Tibial nerve (tissue), 3 donors: ENCODE measurements around the gene VSIG8.

Experiments used
- CTCF ChIP-seq, 5 experiments: fragments of 200-600 bp in 3 of 5; fragments of 450-650 bp in 2 of 5; sonication (generic) in 3 of 5; IDR thresholded peaks; one replicate each; pipeline ENCODE4 v1.5.1; 2016 to 2019; ENCODE audit warnings: antibody characterized with exemption in 5 of 5, mild to moderate bottlenecking in 3 of 5, moderate library complexity in 2 of 5
- POLR2A ChIP-seq, 2 donors: fragments of 450-650 bp; IDR thresholded peaks; one replicate each; pipeline ENCODE4 v1.6.1; 2017; ENCODE audit warnings: antibody characterized with exemption in 2 of 2, mild to moderate bottlenecking in 2 of 2, moderate library complexity in 2 of 2

- no peak for TF ChIP-seq POLR2A (IDR thresholded peaks at IDR 0.05)
- TF ChIP-seq CTCF (IDR thresholded peaks at IDR 0.05), result no peak
These were observed 2.0 kb downstream of the VSIG8 start for GRCh38 chr1:159860456-159860855.
